Neuronal stem cell (in vitro differentiated cells): ENCODE data around the gene PTPN20.

Experiments
- DNase-seq: peaks from one replicate; pipeline ENCODE4 v3.0.0-alpha.2; 2013; ENCODE audit warnings: low spot score
- H2AFZ ChIP-seq: one replicate; pipeline ENCODE4 v1.6.1; 2013; ENCODE audit warnings: mild to moderate bottlenecking, low read length, inconsistent platforms
- H2AK5ac ChIP-seq: 2 replicates; pipeline ENCODE4 v1.6.1; 2013; ENCODE audit warnings: low read depth, mild to moderate bottlenecking, inconsistent platforms, low read length, moderate library complexity, mixed read lengths
- H2BK120ac ChIP-seq: 2 replicates; pipeline ENCODE4 v1.6.1; 2013; ENCODE audit warnings: low read depth, mild to moderate bottlenecking, inconsistent platforms, low read length, moderate library complexity, mixed read lengths
- H2BK12ac ChIP-seq: one replicate; pipeline ENCODE4 v1.6.1; 2013; ENCODE audit warnings: low read length, inconsistent platforms
- H2BK15ac ChIP-seq: 2 replicates; pipeline ENCODE4 v1.6.1; 2013; ENCODE audit warnings: mild to moderate bottlenecking, low read length, inconsistent platforms, mixed read lengths
- H2BK5ac ChIP-seq: one replicate; pipeline ENCODE4 v1.6.1; 2013; ENCODE audit warnings: inconsistent platforms, mild to moderate bottlenecking, low read length, moderate library complexity
- H3K14ac ChIP-seq: one replicate; pipeline ENCODE4 v1.6.1; 2013; ENCODE audit warnings: low read length, inconsistent platforms
- H3K18ac ChIP-seq: 2 replicates; pipeline ENCODE4 v1.6.1; 2013; ENCODE audit warnings: low read length, inconsistent platforms
- H3K23ac ChIP-seq: 2 replicates; pipeline ENCODE4 v1.6.1; 2013; ENCODE audit warnings: low read depth, mild to moderate bottlenecking, mixed read lengths, low read length, inconsistent platforms; ENCODE audit not compliant: poor library complexity
- H3K27ac ChIP-seq: replicated peaks from 3 replicates; pipeline ENCODE4 v1.5.1; 2013; ENCODE audit warnings: low read length, inconsistent platforms
- H3K27me3 ChIP-seq, 3 experiments: 2 replicates each; pipeline ENCODE4 v1.6.1; 2013; ENCODE audit warnings: low read length in 3 of 3, mild to moderate bottlenecking in 2 of 3, inconsistent platforms in 1 of 3, low read depth in 1 of 3, mixed read lengths in 1 of 3, moderate library complexity in 1 of 3; ENCODE audit not compliant: control insufficient read depth in 3 of 3, insufficient read depth in 3 of 3
- H3K36me3 ChIP-seq, 2 donors: replicated peaks in 1 of 2; 2 replicates each; pipeline ENCODE4 v1.6.1; 2013; ENCODE audit warnings: low read length in 2 of 2; ENCODE audit not compliant: control insufficient read depth in 2 of 2, insufficient read depth in 2 of 2
- H3K4ac ChIP-seq: 2 replicates; pipeline ENCODE4 v1.6.1; 2013; ENCODE audit warnings: inconsistent platforms, mild to moderate bottlenecking, low read length, moderate library complexity
- H3K4me1 ChIP-seq, 2 donors: 1 replicate in 1 of 2; 2 replicates in 1 of 2; pipeline ENCODE4 v1.6.1; 2013; ENCODE audit warnings: low read length in 2 of 2, low read depth in 1 of 2; ENCODE audit not compliant: control insufficient read depth in 2 of 2, insufficient read depth in 1 of 2
- H3K4me2 ChIP-seq: one replicate; pipeline ENCODE4 v1.6.1; 2013; ENCODE audit warnings: mild to moderate bottlenecking, low read length, inconsistent platforms; ENCODE audit not compliant: insufficient read depth, poor library complexity, severe bottlenecking
- H3K4me3 ChIP-seq, 2 donors: 2 replicates each; pipeline ENCODE4 v1.5.1; 2013; ENCODE audit warnings: low read length in 2 of 2, mild to moderate bottlenecking in 2 of 2, inconsistent platforms in 1 of 2, moderate library complexity in 1 of 2
- H3K79me1 ChIP-seq: one replicate; pipeline ENCODE4 v1.6.1; 2013; ENCODE audit warnings: low read depth, mild to moderate bottlenecking, inconsistent platforms, low read length, moderate library complexity
- H3K9ac ChIP-seq: one replicate; pipeline ENCODE4 v1.6.1; 2013; ENCODE audit warnings: mild to moderate bottlenecking, low read depth, low read length, inconsistent platforms; ENCODE audit not compliant: poor library complexity
- H3K9me3 ChIP-seq, 2 donors: replicated peaks in 1 of 2; 2 replicates each; pipeline versions ENCODE3 to v1.6.1; 2013; ENCODE audit warnings: low read length in 2 of 2, mild to moderate bottlenecking in 2 of 2, inconsistent platforms in 1 of 2, low read depth in 1 of 2, mixed read lengths in 1 of 2, moderate library complexity in 1 of 2; ENCODE audit not compliant: control insufficient read depth in 2 of 2, insufficient read depth in 1 of 2
- H4K8ac ChIP-seq: one replicate; pipeline ENCODE4 v1.6.1; 2013; ENCODE audit warnings: low read depth, mild to moderate bottlenecking, inconsistent platforms, low read length, moderate library complexity
- H4K91ac ChIP-seq: one replicate; pipeline ENCODE4 v1.6.1; 2013; ENCODE audit warnings: low read length, low read depth, mild to moderate bottlenecking, inconsistent platforms; ENCODE audit not compliant: poor library complexity
- WGBS, 2 donors: extraction: QIAGEN DNeasy Blood & Tissue Kit; methylation state at CpG; one replicate each; pipeline ENCODE4 v1.1.7; 2013; ENCODE audit warnings: missing lambda C conversion rate in 2 of 2, mixed read lengths in 1 of 2; ENCODE audit not compliant: insufficient read length in 2 of 2, insufficient replicate concordance in 1 of 2; ENCODE audit errors: extremely low coverage in 2 of 2; 5-methylcytosine and 5-hydroxymethylcytosine counted together

The PTPN20 gene

DNA sequence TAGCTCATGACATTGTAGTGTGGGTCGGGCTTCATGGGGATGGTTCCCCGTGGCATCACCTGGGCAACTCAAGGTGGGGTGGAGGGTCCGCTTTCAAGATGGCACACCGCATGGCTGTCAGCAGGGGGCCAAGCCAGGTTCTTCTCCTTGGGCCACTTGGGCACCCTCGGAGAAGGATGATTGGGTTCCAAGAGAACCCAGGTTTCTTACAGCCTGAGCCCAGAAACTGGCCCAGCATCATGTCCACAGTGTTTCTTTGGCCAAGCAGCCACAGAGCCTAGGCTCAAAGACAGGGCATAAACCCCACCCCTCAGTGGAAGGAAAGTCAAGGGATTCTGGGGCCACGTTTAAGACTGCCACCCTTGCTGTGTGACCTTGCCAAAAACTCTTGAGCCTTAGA is 110.6 kb downstream of the PTPN20 start:
- Histone ChIP-seq H2AK5ac (no peak overlapping the region), H3K14ac (no peak overlapping the region), H3K4me1 (peaks cover 0 to 1% of the 10 kb centered on the region in 2 donors), H2BK12ac (no peak overlapping the region), H3K79me1 (peaks cover 3% of the 10 kb centered on the region), H3K27ac (no peak overlapping the region), H3K4ac (no peak overlapping the region), H4K91ac (no peak overlapping the region), H3K18ac (no peak overlapping the region), H2BK120ac (no peak overlapping the region), H2AFZ (no peak overlapping the region), H2BK5ac (no peak overlapping the region), H3K9ac (no peak overlapping the region), H3K36me3 (no peaks in the 10 kb centered on the region), H3K4me2 (no peak overlapping the region), H3K9me3 (peaks cover 0 to 7% of the 10 kb centered on the region in 2 donors), H4K8ac (no peak overlapping the region), H3K23ac (no peak overlapping the region), H2BK15ac (no peak overlapping the region), H3K27me3 (peaks cover 0 to 3% (median 2%) of the 10 kb centered on the region in 3 experiments), H3K4me3 (no peak overlapping the region)
- whole genome bisulfite sequencing, 2 donors, result no CpG with 5 or more reads among the region's 6 CpGs
- DNase-seq, result no peak

DNA sequence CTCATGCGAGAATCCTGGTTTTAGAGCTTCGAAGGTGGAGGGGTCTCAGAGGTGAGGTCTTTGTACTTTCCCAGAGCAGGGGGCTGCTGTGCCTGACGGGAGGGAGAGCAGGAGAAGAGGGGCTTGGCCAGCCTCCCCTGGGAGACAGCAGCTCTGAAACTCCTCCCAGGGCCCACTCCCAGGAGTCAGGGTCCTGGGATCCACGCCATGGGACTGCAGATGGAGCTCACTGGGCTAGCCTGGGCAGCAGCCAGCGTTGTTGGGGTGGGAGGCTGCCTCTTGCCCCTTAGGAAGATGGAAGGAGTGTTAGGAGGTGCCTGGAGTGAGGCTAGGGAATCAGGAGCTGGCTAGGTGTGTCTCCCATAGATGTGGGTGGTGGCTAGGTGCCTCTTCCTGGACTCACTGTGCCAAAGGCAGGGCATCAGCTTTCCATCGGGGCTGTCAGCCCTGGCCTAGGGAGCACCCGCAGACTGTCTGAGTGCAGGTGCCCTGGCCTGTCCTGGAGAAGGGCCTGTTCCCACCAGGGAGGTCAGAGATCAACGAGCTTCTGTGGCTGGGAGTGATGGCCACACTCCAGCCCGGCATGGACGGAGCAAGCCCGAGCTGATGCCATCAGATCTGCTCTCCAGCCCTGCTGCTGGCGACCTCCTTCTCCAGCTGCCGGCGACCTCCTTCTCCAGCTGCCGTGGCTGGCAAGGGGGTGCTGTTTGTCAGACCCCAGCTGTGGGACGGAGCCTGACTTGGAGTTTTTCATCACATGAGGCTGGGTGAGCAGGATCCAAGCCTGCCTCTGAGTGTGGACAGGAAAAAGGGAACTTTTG is 111.3 kb downstream of the PTPN20 start:
- Histone ChIP-seq H3K4me1 (peaks cover 0 to 1% of the 10 kb centered on the region in 2 donors), H4K91ac (peak overlapping the region; percentile 27), H3K18ac (peak overlapping the region; percentile 42), H4K8ac (no peak overlapping the region), H3K4me2 (no peak overlapping the region), H2BK5ac (no peak overlapping the region), H3K79me1 (peaks cover 3% of the 10 kb centered on the region), H3K27me3 (peaks cover 0 to 3% (median 2%) of the 10 kb centered on the region in 3 experiments), H3K14ac (peak overlapping the region; percentile 63), H3K9me3 (peaks cover 0 to 7% of the 10 kb centered on the region in 2 donors), H3K9ac (no peak overlapping the region), H2BK120ac (no peak overlapping the region), H3K4me3 (no peak overlapping the region), H2AFZ (no peak overlapping the region), H3K36me3 (no peaks in the 10 kb centered on the region), H2BK15ac (no peak overlapping the region), H3K4ac (no peak overlapping the region), H2AK5ac (peak overlapping the region; percentile 18), H3K27ac (no peak overlapping the region), H2BK12ac (no peak overlapping the region), H3K23ac (no peak overlapping the region)
- WGBS, 2 donors, result no CpG with 5 or more reads among the region's 16 CpGs
- DNase-seq, result no peak

DNA sequence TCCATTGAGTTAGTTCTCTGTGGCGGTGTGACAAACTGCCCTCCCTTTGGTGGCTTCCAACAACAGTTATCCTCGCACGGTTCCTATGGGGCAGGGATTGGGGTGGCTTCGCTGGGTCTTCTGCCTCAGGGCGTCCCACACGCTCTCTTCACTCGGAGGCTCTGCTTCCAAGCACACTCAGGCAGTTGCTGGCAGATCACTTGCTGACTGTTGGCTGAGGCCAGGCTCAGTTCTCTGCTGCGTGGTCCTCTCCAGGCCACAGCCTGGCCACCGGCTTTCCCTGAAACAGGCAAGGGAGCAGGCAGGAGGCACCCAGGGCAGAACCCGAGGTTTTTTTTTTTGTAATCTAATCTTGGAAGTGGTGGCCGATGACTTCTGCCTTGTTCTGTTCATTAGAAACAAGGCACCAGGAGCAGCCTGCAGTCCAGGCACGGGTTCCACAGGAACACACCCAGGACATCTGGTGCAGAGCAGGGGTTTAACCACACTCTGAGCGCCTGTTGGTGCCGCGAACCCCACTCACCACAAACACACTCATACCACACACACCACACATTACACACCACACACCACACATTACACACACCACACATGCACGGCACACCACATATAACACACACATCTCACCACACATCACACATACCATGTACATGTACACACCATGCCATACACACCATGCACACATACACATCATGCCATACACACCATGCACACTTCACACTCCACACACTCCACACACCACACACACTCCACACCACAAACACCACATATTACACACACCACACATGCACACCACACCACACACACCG is 112.2 kb downstream of the PTPN20 start:
- Histone ChIP-seq H4K8ac (peak overlapping the region; percentile 83), H3K14ac (no peak overlapping the region), H3K27me3 (peaks cover 0 to 3% (median 2%) of the 10 kb centered on the region in 3 experiments), H2BK5ac (no peak overlapping the region), H3K4me1 (peaks cover 0 to 1% of the 10 kb centered on the region in 2 donors), H3K9ac (peak overlapping the region; percentile 50), H3K27ac (no peak overlapping the region), H2BK15ac (no peak overlapping the region), H2BK120ac (no peak overlapping the region), H3K18ac (no peak overlapping the region), H2AFZ (no peak overlapping the region), H2BK12ac (peak overlapping the region; percentile 63), H3K23ac (no peak overlapping the region), H3K4me2 (no peak overlapping the region), H3K79me1 (peaks cover 3% of the 10 kb centered on the region), H3K9me3 (peaks cover 0 to 7% of the 10 kb centered on the region in 2 donors), H4K91ac (peak overlapping the region; percentile 47), H3K4me3 (peak overlapping the region in 1 of 2 donors; percentile 72), H3K36me3 (no peaks in the 10 kb centered on the region), H2AK5ac (peak overlapping the region; percentile 63), H3K4ac (peak overlapping the region; percentile 56)
- 100% methylated on average over 1 of the region's 17 CpGs for WGBS, 2 donors
- no peak for DNase-seq

DNA sequence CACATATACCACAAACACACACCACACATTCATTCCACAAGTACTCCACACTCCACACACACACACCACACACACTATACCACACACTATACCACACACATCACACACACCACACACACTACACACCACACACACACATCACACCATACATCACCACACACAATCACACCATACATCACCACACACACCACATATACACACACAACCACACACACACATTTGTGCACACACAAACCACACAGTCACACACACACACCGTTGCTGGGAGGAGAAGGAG is 112.8 kb downstream of the PTPN20 start:
- H2AFZ ChIP-seq, result no peak overlapping the region
- peaks cover 0 to 1% of the 10 kb centered on the region in 2 donors for H3K4me1 ChIP-seq
- H2BK120ac ChIP-seq, result no peak overlapping the region
- H4K8ac ChIP-seq, result peak overlapping the region; percentile 83
- no peak overlapping the region for H3K27ac ChIP-seq
- peak overlapping the region; percentile 50 for H3K9ac ChIP-seq
- H2BK15ac ChIP-seq, result no peak overlapping the region
- H3K4ac ChIP-seq, result peak overlapping the region; percentile 56
- H3K9me3 ChIP-seq, result peaks cover 0 to 7% of the 10 kb centered on the region in 2 donors
- peak overlapping the region; percentile 63 for H2AK5ac ChIP-seq
- no peak overlapping the region for H3K4me2 ChIP-seq
- no CpG with 5 or more reads among the region's 1 CpG for WGBS, 2 donors
- H3K36me3 ChIP-seq, result no peaks in the 10 kb centered on the region
- H3K79me1 ChIP-seq, result peaks cover 3% of the 10 kb centered on the region
- H3K27me3 ChIP-seq, result peaks cover 0 to 3% (median 2%) of the 10 kb centered on the region in 3 experiments
- H2BK12ac ChIP-seq, result peak overlapping the region; percentile 63
- peak overlapping the region; percentile 47 for H4K91ac ChIP-seq
- no peak overlapping the region for H2BK5ac ChIP-seq
- DNase-seq, result no peak
- H3K23ac ChIP-seq, result no peak overlapping the region
- H3K4me3 ChIP-seq, result peak overlapping the region in 1 of 2 donors; percentile 72
- no peak overlapping the region for H3K14ac ChIP-seq
- H3K18ac ChIP-seq, result no peak overlapping the region
